H1 (cell line): ENCODE measurements around the gene TSEN54. TPM values are rescaled to one million over a fixed set of nuclear protein-coding genes. Genes with fewer than 3 reads are reported as not detected.

Source experiments
- CTCF ChIA-PET: fragments of 300-600 bp; sonication (Branson Sonifier 250); formaldehyde crosslinking; loops from one replicate; lab custom pipeline; 2021; ENCODE audit not compliant: partially characterized antibody; lab: Charles Lee
- POLR2A ChIA-PET: fragments of 300-600 bp; sonication (Branson Sonifier 250); formaldehyde crosslinking; loops from one replicate; lab custom pipeline; 2021; ENCODE audit warnings: inconsistent platforms; ENCODE audit not compliant: partially characterized antibody; lab: Charles Lee
- DNase-seq, 2 experiments: peaks; one replicate each; pipeline versions ENCODE4 v3.0.0 to v3.0.0-alpha.2; 2010 to 2022; ENCODE audit warnings: low spot score in 2 of 2, low read depth in 1 of 2, mixed read lengths in 1 of 2
- FAIRE-seq: peaks from 2 replicates; lab custom pipeline; 2011; peaks lifted over from hg19 to GRCh38; lab: Jason Lieb, UNC
- H2AFZ ChIP-seq: 2 replicates; pipeline ENCODE4 v1.8.1; 2012; ENCODE audit warnings: low read length, inconsistent platforms
- H2AK5ac ChIP-seq: 2 replicates; pipeline ENCODE4 v1.6.1; 2013; ENCODE audit warnings: low read depth, low read length
- H2BK120ac ChIP-seq: replicated peaks from 2 replicates; pipeline ENCODE3; 2013; ENCODE audit warnings: low read depth, low read length, inconsistent platforms
- H2BK12ac ChIP-seq: 2 replicates; pipeline ENCODE4 v1.6.1; 2013; ENCODE audit warnings: low read depth, low read length
- H2BK15ac ChIP-seq: 2 replicates; pipeline ENCODE4 v1.6.1; 2013; ENCODE audit warnings: low read length
- H2BK20ac ChIP-seq: 2 replicates; pipeline ENCODE4 v1.6.1; 2013; ENCODE audit warnings: low read length
- H2BK5ac ChIP-seq: 2 replicates; pipeline ENCODE4 v1.6.1; 2013; ENCODE audit warnings: low read depth, low read length
- H3K14ac ChIP-seq: 2 replicates; pipeline ENCODE4 v1.6.1; 2013; ENCODE audit warnings: inconsistent platforms; ENCODE audit not compliant: insufficient read length
- H3K18ac ChIP-seq: 2 replicates; pipeline ENCODE4 v1.6.1; 2013; ENCODE audit warnings: low read length; ENCODE audit errors: extremely low read depth
- H3K23ac ChIP-seq: 2 replicates; pipeline ENCODE4 v1.6.1; 2013; ENCODE audit warnings: inconsistent platforms; ENCODE audit not compliant: insufficient read length
- H3K23me2 ChIP-seq: 2 replicates; pipeline ENCODE4 v1.6.1; 2013; ENCODE audit warnings: low read depth, low read length
- H3K27ac ChIP-seq: 2 replicates; pipeline ENCODE4 v1.6.1; 2011; ENCODE audit warnings: low read depth, low read length, inconsistent platforms
- H3K27me3 ChIP-seq, 4 experiments: replicated peaks in 1 of 4; 1 replicate in 1 of 4; 2 replicates in 3 of 4; pipeline versions ENCODE4 v1.6.1 to v1.8.1; 2011 to 2013; ENCODE audit warnings: low read length in 3 of 4, mild to moderate bottlenecking in 3 of 4, inconsistent platforms in 2 of 4, mixed read lengths in 2 of 4, moderate library complexity in 1 of 4; ENCODE audit not compliant: control insufficient read depth in 3 of 4, insufficient read depth in 3 of 4; ENCODE audit errors: extremely low read depth in 1 of 4
- H3K36me3 ChIP-seq, 4 experiments: 2 replicates each; pipeline versions ENCODE4 v1.6.1 to v1.8.1; 2011 to 2013; ENCODE audit warnings: mild to moderate bottlenecking in 4 of 4, low read length in 3 of 4, moderate library complexity in 2 of 4, control low read depth in 1 of 4, inconsistent platforms in 1 of 4; ENCODE audit not compliant: insufficient read depth in 4 of 4, control insufficient read depth in 2 of 4
- H3K4ac ChIP-seq: replicated peaks from 2 replicates; pipeline ENCODE3; 2013; ENCODE audit warnings: low read length, low read depth, mixed read lengths, inconsistent platforms; ENCODE audit not compliant: insufficient read length
- H3K4me1 ChIP-seq, 4 experiments: replicated peaks in 1 of 4; 1 replicate in 1 of 4; 2 replicates in 3 of 4; pipeline versions ENCODE4 v1.6.1 to v1.8.1; 2011 to 2013; ENCODE audit warnings: low read length in 3 of 4, inconsistent platforms in 2 of 4, mixed read lengths in 1 of 4; ENCODE audit not compliant: insufficient read depth in 4 of 4, control insufficient read depth in 3 of 4
- H3K4me2 ChIP-seq, 2 experiments: 2 replicates each; pipeline versions ENCODE4 v1.6.1 to v1.8.1; 2011 to 2013; ENCODE audit warnings: low read depth in 2 of 2, low read length in 2 of 2, control low read depth in 1 of 2, inconsistent platforms in 1 of 2, mild to moderate bottlenecking in 1 of 2; ENCODE audit not compliant: insufficient read depth in 1 of 2
- H3K4me3 ChIP-seq, 4 experiments: fragments of 200-600, 300-600 bp in 1 of 4; sonication (generic), shearing (Covaris generic), sonication (Bioruptor Twin) in 1 of 4; 2 replicates each; pipeline versions ENCODE4 v1.5.1 to v1.8.1; 2011 to 2016; ENCODE audit warnings: low read length in 4 of 4, low read depth in 3 of 4, control low read depth in 2 of 4, inconsistent platforms in 2 of 4, mild to moderate bottlenecking in 2 of 4, mixed read lengths in 1 of 4, moderate library complexity in 1 of 4; ENCODE audit not compliant: insufficient read depth in 2 of 4; ENCODE audit errors: extremely low read depth in 1 of 4
- H3K56ac ChIP-seq: replicated peaks from 2 replicates; pipeline ENCODE3; 2013; ENCODE audit warnings: low read depth, mild to moderate bottlenecking, mixed read lengths, low read length, inconsistent platforms; ENCODE audit not compliant: insufficient read length
- H3K79me1 ChIP-seq: 2 replicates; pipeline ENCODE4 v1.6.1; 2013; ENCODE audit warnings: low read depth, low read length, control low read depth
- H3K79me2 ChIP-seq, 2 experiments: 2 replicates each; pipeline versions ENCODE4 v1.6.1 to v1.8.1; 2012 to 2013; ENCODE audit warnings: low read length in 2 of 2, mild to moderate bottlenecking in 2 of 2, inconsistent platforms in 1 of 2; ENCODE audit not compliant: insufficient read depth in 2 of 2, control insufficient read depth in 1 of 2
- H3K9ac ChIP-seq, 4 experiments: replicated peaks in 1 of 4; 1 replicate in 1 of 4; 2 replicates in 3 of 4; pipeline versions ENCODE4 v1.6.1 to v1.8.1; 2011 to 2013; ENCODE audit warnings: low read depth in 3 of 4, low read length in 3 of 4, control low read depth in 2 of 4, mild to moderate bottlenecking in 2 of 4, moderate library complexity in 2 of 4, inconsistent platforms in 1 of 4; ENCODE audit errors: extremely low read depth in 1 of 4
- H3K9me3 ChIP-seq, 2 experiments: 2 replicates each; pipeline versions ENCODE4 v1.6.1 to v1.8.1; 2012 to 2013; ENCODE audit warnings: mild to moderate bottlenecking in 2 of 2, moderate library complexity in 2 of 2, control low read depth in 1 of 2, inconsistent platforms in 1 of 2, low read depth in 1 of 2, low read length in 1 of 2, mixed read lengths in 1 of 2; ENCODE audit not compliant: insufficient read depth in 2 of 2
- H4K20me1 ChIP-seq, 2 experiments: replicated peaks in 1 of 2; 2 replicates each; pipeline versions ENCODE3 to v1.8.1; 2011 to 2013; ENCODE audit warnings: inconsistent platforms in 2 of 2, low read length in 2 of 2, mild to moderate bottlenecking in 1 of 2; ENCODE audit not compliant: insufficient read depth in 2 of 2, control insufficient read depth in 1 of 2
- H4K5ac ChIP-seq: 2 replicates; pipeline ENCODE4 v1.6.1; 2013; ENCODE audit warnings: low read length, low read depth, mixed read lengths, inconsistent platforms; ENCODE audit not compliant: insufficient read length
- H4K8ac ChIP-seq: 2 replicates; pipeline ENCODE4 v1.8.0; 2013; ENCODE audit warnings: mild to moderate bottlenecking, moderate library complexity, low read length, inconsistent platforms; ENCODE audit not compliant: insufficient read depth; ENCODE audit errors: extremely low read depth
- H4K91ac ChIP-seq: replicated peaks from 2 replicates; pipeline ENCODE3; 2013; ENCODE audit warnings: low read length, mixed read lengths, inconsistent platforms; ENCODE audit not compliant: insufficient read length
- ASH2L ChIP-seq: fragments of 200-600, 300-600 bp; sonication (generic); IDR thresholded peaks from one replicate; pipeline ENCODE4 v1.7.1; 2017; ENCODE audit warnings: low read length
- BCL11A ChIP-seq, 2 experiments: IDR thresholded peaks; one replicate each; pipeline ENCODE4 v1.6.1; 2011; ENCODE audit warnings: low read depth in 2 of 2, low read length in 2 of 2, mild to moderate bottlenecking in 2 of 2
- KDM1A ChIP-seq: fragments of 200-600, 300-600 bp; sonication (generic); IDR thresholded peaks from 2 replicates; pipeline ENCODE4 v1.7.1; 2016; ENCODE audit warnings: mild to moderate bottlenecking, low read length, borderline replicate concordance
- SP4 ChIP-seq: IDR thresholded peaks from 2 replicates; pipeline ENCODE4 v1.6.1; 2012; ENCODE audit warnings: low read length, inconsistent platforms
- WGBS, 2 experiments: shearing (Covaris generic) in 1 of 2; methylation state at CpG; one replicate each; pipeline versions ENCODE4 v1.1.6 to v1.1.7; 2013 to 2015; ENCODE audit warnings: low lambda C conversion rate in 2 of 2, mixed read lengths in 2 of 2, inconsistent platforms in 1 of 2, low coverage in 1 of 2, missing lambda C conversion rate in 1 of 2; ENCODE audit not compliant: insufficient replicate concordance in 2 of 2, insufficient coverage in 1 of 2, insufficient read length in 1 of 2; ENCODE audit errors: extremely low coverage in 1 of 2, missing lambda C conversion rate in 1 of 2; 5-methylcytosine and 5-hydroxymethylcytosine counted together
- polyA plus RNA-seq, 7 experiments: library from polyadenylated mRNA; depleted of rRNA in 3 of 7; stranded (reverse) in 5 of 7; unstranded in 2 of 7; fragments of >200 nt in 5 of 7; fragments of 200-250 nt in 2 of 7; gene quantifications; 1 replicate in 5 of 7; 2 replicates in 1 of 7; 4 replicates in 1 of 7; pipeline versions ENCODE4 v1.2.1 to v1.2.3, GENCODE V29; 2011 to 2013; ENCODE audit warnings: missing spikeins in 2 of 7, mixed read lengths in 2 of 7
- total RNA-seq: library from RNA; stranded (reverse); fragmentation: NEBNext Ultra II Directional; extraction: Animal tissue kit (Norgen Biotek cat#: 25700); gene quantifications from 2 replicates; pipeline ENCODE4 v1.2.1, GENCODE V29; 2021
- TF ChIP-seq, protein P1 (sequence below): IDR thresholded peaks from 2 replicates; pipeline ENCODE4 v1.6.1; 2012; ENCODE audit warnings: low read length, inconsistent platforms

Gene TSEN54
- total and polyA plus RNA-seq, 2 of the 8 experiments (the other 6 are each of a cell fraction or from before 2014, with no cell fraction given), result 43.6 to 60.3 TPM

- no peak overlapping the region for H3K14ac ChIP-seq
- no peak overlapping the region for H3K23ac ChIP-seq
- H2AFZ ChIP-seq, result no peak overlapping the region
- H3K79me2 ChIP-seq, result no peaks in the 10 kb centered on the region
- no peaks in the 10 kb centered on the region for H3K23me2 ChIP-seq
- no peak overlapping the region for H4K5ac ChIP-seq
- no peak overlapping the region for H2BK20ac ChIP-seq
- no peak overlapping the region for H3K18ac ChIP-seq
- H3K4me3 ChIP-seq, result no peak overlapping the region
- no peak overlapping the region for H2BK120ac ChIP-seq
- no peak overlapping the region for H2AK5ac ChIP-seq
- TF ChIP-seq, protein P1, sequence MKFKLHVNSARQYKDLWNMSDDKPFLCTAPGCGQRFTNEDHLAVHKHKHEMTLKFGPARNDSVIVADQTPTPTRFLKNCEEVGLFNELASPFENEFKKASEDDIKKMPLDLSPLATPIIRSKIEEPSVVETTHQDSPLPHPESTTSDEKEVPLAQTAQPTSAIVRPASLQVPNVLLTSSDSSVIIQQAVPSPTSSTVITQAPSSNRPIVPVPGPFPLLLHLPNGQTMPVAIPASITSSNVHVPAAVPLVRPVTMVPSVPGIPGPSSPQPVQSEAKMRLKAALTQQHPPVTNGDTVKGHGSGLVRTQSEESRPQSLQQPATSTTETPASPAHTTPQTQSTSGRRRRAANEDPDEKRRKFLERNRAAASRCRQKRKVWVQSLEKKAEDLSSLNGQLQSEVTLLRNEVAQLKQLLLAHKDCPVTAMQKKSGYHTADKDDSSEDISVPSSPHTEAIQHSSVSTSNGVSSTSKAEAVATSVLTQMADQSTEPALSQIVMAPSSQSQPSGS, result no peak
- TF ChIP-seq BCL11A (IDR thresholded peaks at IDR 0.05; ENCODE audit: low read depth in 2 of 2, low read length in 2 of 2), result no peak
- no peak for TF ChIP-seq SP4
- no peak for TF ChIP-seq KDM1A
- TF ChIP-seq ASH2L, result no peak
- no peak overlapping the region for H4K91ac ChIP-seq
- H3K36me3 ChIP-seq, result peaks cover 2 to 14% (median 10%) of the 10 kb centered on the region in 4 experiments; a peak in 6 of 8 replicates
- H2BK5ac ChIP-seq, result no peak overlapping the region
- no peak overlapping the region for H2BK15ac ChIP-seq
- peaks cover 2 to 17% of the 10 kb centered on the region in 2 experiments for H4K20me1 ChIP-seq
- no peaks in the 10 kb centered on the region for H3K27me3 ChIP-seq
- WGBS, 2 experiments, result 80% methylated on average over 7 of the region's 13 CpGs; no CpG with 5 or more reads in 1 of the 2 experiments
- no peak overlapping the region for H4K8ac ChIP-seq
- H2BK12ac ChIP-seq, result no peak overlapping the region
- H3K56ac ChIP-seq, result no peak overlapping the region
- H3K4ac ChIP-seq, result no peak overlapping the region
- peaks cover 0 to 2% (median 0%) of the 10 kb centered on the region in 4 experiments; a peak in 1 of 7 replicates for H3K4me1 ChIP-seq
- no peaks in the 10 kb centered on the region for H3K79me1 ChIP-seq
- H3K9ac ChIP-seq, result no peak overlapping the region
- ChIA-PET CTCF (interaction anchor here (0.7 to 8.2 kb wide), 20 partner anchors 9 to 1023 kb away, joined by 3 to 67 read pairs (median 5); partner anchors contain the start of genes TMEM94 and TSEN54), POLR2A (interaction anchor here (0.5 to 2.1 kb wide), 8 partner anchors 10 to 92 kb away, joined by 3 to 8 read pairs (median 4); partner anchors contain the start of gene TSEN54)
- FAIRE-seq, result no peak
- H3K27ac ChIP-seq, result no peak overlapping the region
- H3K9me3 ChIP-seq, result no peaks in the 10 kb centered on the region
- H3K4me2 ChIP-seq, result no peak overlapping the region
- DNase-seq, result no peak
These were observed 12.4 kb upstream of the TSEN54 start for GRCh38 chr17:75503976-75504346.
